ENCODE measurements around the gene ARL8B.

ARL8B gene

GRCh38 chr3:5122741-5123706, 932 bp downstream of the ARL8B start:
- CTCF ChIA-PET, result interaction anchor here (0.7 to 1.1 kb wide), 3 partner anchors 37 to 317 kb away, joined by 3 to 6 read pairs (median 3); no protein-coding TSS in a partner anchor
- peak; percentile 60 for DNase-seq (ENCODE audit: low spot score)
- no peak for TF ChIP-seq CTCF (conservative IDR thresholded peaks at IDR 0.05; ENCODE audit: low read depth)
- POLR2A ChIA-PET (ENCODE audit: low non-redundant PET), result interaction anchor here (0.6 to 1.2 kb wide), 2 partner anchors 74 to 441 kb away, joined by 3 read pairs; no protein-coding TSS in a partner anchor
- H3K27ac ChIP-seq, result peak overlapping the region; percentile 89

GRCh38 chr3:5123937-5124336, 1.8 kb downstream of the ARL8B start:
- ChIA-PET POLR2A (ENCODE audit: low non-redundant PET) (interaction anchor here (0.6 kb wide), 2 partner anchors 65 to 442 kb away, joined by 3 read pairs; no protein-coding TSS in a partner anchor), CTCF (interaction anchor here (0.6 to 1.1 kb wide), 3 partner anchors 36 to 412 kb away, joined by 3 to 6 read pairs (median 4); no protein-coding TSS in a partner anchor)
- DNase-seq (ENCODE audit: low spot score), result no peak
- no peak for TF ChIP-seq CTCF (conservative IDR thresholded peaks at IDR 0.05; ENCODE audit: low read depth)
- peak overlapping the region; percentile 87 for H3K27ac ChIP-seq

- DNase-seq (ENCODE audit: low spot score), result no peak
- H3K27ac ChIP-seq, result no peak overlapping the region
- ChIA-PET POLR2A (ENCODE audit: low non-redundant PET) (no interaction called here), CTCF (no interaction called here)
- no peak for TF ChIP-seq CTCF (conservative IDR thresholded peaks at IDR 0.05; ENCODE audit: low read depth)
Measured at GRCh38 chr3:5126586-5126985, 4.5 kb downstream of the ARL8B start.

- DNase-seq (ENCODE audit: low spot score), result no peak
- TF ChIP-seq CTCF (conservative IDR thresholded peaks at IDR 0.05; ENCODE audit: low read depth), result no peak
- ChIA-PET CTCF (no interaction called here), POLR2A (ENCODE audit: low non-redundant PET) (no interaction called here)
- no peak overlapping the region for H3K27ac ChIP-seq
Measured at GRCh38 chr3:5128849-5129248, 6.8 kb downstream of the ARL8B start.

GRCh38 chr3:5133239-5134018, 11.3 kb downstream of the ARL8B start:
- no peak overlapping the region for H3K27ac ChIP-seq
- no peak for DNase-seq (ENCODE audit: low spot score)
- CTCF ChIA-PET, result no interaction called here
- no peak for TF ChIP-seq CTCF (conservative IDR thresholded peaks at IDR 0.05; ENCODE audit: low read depth)
- POLR2A ChIA-PET (ENCODE audit: low non-redundant PET), result no interaction called here

- TF ChIP-seq CTCF (conservative IDR thresholded peaks at IDR 0.05; ENCODE audit: low read depth), result no peak
- H3K27ac ChIP-seq, result no peak overlapping the region
- no peak for DNase-seq (ENCODE audit: low spot score)
- CTCF ChIA-PET, result no interaction called here
- POLR2A ChIA-PET (ENCODE audit: low non-redundant PET), result no interaction called here
Measured at GRCh38 chr3:5134019-5134391, 11.9 kb downstream of the ARL8B start.
